Measurements from ENCODE around the gene SORCS3. TPM values are rescaled to one million over a fixed set of nuclear protein-coding genes. Genes with fewer than 3 reads are reported as not detected.

The SORCS3 gene
- total RNA-seq, 1 experiment from 2014 or later: not detected

- CTCF ChIA-PET: no interaction called here
- no peak for ATAC-seq
- Histone ChIP-seq H3K79me2 (ENCODE audit: low read length) (no peaks in the 10 kb centered on the region), H3K9ac (ENCODE audit: low read length) (no peak overlapping the region), H3K4me1 (ENCODE audit: insufficient read depth, low read length) (no peaks in the 10 kb centered on the region), H2AFZ (ENCODE audit: low read length) (no peak overlapping the region), H3K36me3 (ENCODE audit: low read depth, low read length) (no peaks in the 10 kb centered on the region), H3K27ac (ENCODE audit: low read length) (no peak overlapping the region), H3K4me2 (ENCODE audit: low read length) (no peak overlapping the region), H3K9me3 (ENCODE audit: low read length) (no peaks in the 10 kb centered on the region), H3K4me3 (ENCODE audit: low read length) (no peak overlapping the region), H3F3A (ENCODE audit: low read length, unreplicated experiment) (no peaks in the 10 kb centered on the region), H3K27me3 (ENCODE audit: low read length) (no peaks in the 10 kb centered on the region), H3K9me2 (replicated peaks; ENCODE audit: low read length) (no peaks in the 10 kb centered on the region), H4K20me1 (ENCODE audit: low read length) (no peaks in the 10 kb centered on the region)
- BruUV-seq (replicated peaks): no TSS peak
- intact Hi-C loops (cut with micrococcal nuclease): no loop called here
- no peak for DNase-seq
- POLR2A ChIA-PET (ENCODE audit: unreplicated experiment): no interaction called here
- no peak for TF ChIP-seq EZH2 (IDR thresholded peaks at IDR 0.05; ENCODE audit: low read length, unreplicated experiment)
- no peak for TF ChIP-seq CTCF (conservative IDR thresholded peaks at IDR 0.05; ENCODE audit: low read depth, low read length)
- TF ChIP-seq EZH2phosphoT487 (IDR thresholded peaks at IDR 0.05; ENCODE audit: borderline replicate concordance, low read length): no peak
These were observed 306.2 kb downstream of the SORCS3 start for GRCh38 chr10:104947314-104947713.

GRCh38 chr10:104957178-104957841 lies 316.2 kb downstream of the SORCS3 start:
- ChIA-PET POLR2A (ENCODE audit: unreplicated experiment) (no interaction called here), CTCF (no interaction called here)
- intact Hi-C loops (cut with micrococcal nuclease): no loop called here
- Histone ChIP-seq H3K4me3 (ENCODE audit: low read length) (no peak overlapping the region), H3F3A (ENCODE audit: low read length, unreplicated experiment) (no peaks in the 10 kb centered on the region), H3K79me2 (ENCODE audit: low read length) (no peaks in the 10 kb centered on the region), H3K4me2 (ENCODE audit: low read length) (no peak overlapping the region), H3K36me3 (ENCODE audit: low read depth, low read length) (no peaks in the 10 kb centered on the region), H3K9ac (ENCODE audit: low read length) (no peak overlapping the region), H3K4me1 (ENCODE audit: insufficient read depth, low read length) (no peaks in the 10 kb centered on the region), H2AFZ (ENCODE audit: low read length) (no peak overlapping the region), H4K20me1 (ENCODE audit: low read length) (no peaks in the 10 kb centered on the region), H3K9me3 (ENCODE audit: low read length) (no peaks in the 10 kb centered on the region), H3K27ac (ENCODE audit: low read length) (no peak overlapping the region), H3K27me3 (ENCODE audit: low read length) (no peaks in the 10 kb centered on the region), H3K9me2 (replicated peaks; ENCODE audit: low read length) (no peaks in the 10 kb centered on the region)
- ATAC-seq: no peak
- BruUV-seq (replicated peaks): no TSS peak
- no peak for TF ChIP-seq CTCF (conservative IDR thresholded peaks at IDR 0.05; ENCODE audit: low read depth, low read length)
- no peak for TF ChIP-seq EZH2phosphoT487 (IDR thresholded peaks at IDR 0.05; ENCODE audit: borderline replicate concordance, low read length)
- no peak for TF ChIP-seq EZH2 (IDR thresholded peaks at IDR 0.05; ENCODE audit: low read length, unreplicated experiment)
- no peak for DNase-seq

GRCh38 chr10:104966563-104967297 lies 325.6 kb downstream of the SORCS3 start:
- no peaks in the 10 kb centered on the region for H3F3A ChIP-seq (ENCODE audit: low read length, unreplicated experiment)
- H3K9ac ChIP-seq (ENCODE audit: low read length): no peak overlapping the region
- no TSS peak for BruUV-seq (replicated peaks)
- DNase-seq (no peak), ATAC-seq (no peak)
- no peak overlapping the region for H3K4me3 ChIP-seq (ENCODE audit: low read length)
- no peaks in the 10 kb centered on the region for H3K9me3 ChIP-seq (ENCODE audit: low read length)
- no peak overlapping the region for H2AFZ ChIP-seq (ENCODE audit: low read length)
- no peaks in the 10 kb centered on the region for H3K4me1 ChIP-seq (ENCODE audit: insufficient read depth, low read length)
- TF ChIP-seq CTCF (conservative IDR thresholded peaks at IDR 0.05; ENCODE audit: low read depth, low read length) (no peak), EZH2 (IDR thresholded peaks at IDR 0.05; ENCODE audit: low read length, unreplicated experiment) (no peak), EZH2phosphoT487 (IDR thresholded peaks at IDR 0.05; ENCODE audit: borderline replicate concordance, low read length) (no peak)
- CTCF ChIA-PET: no interaction called here
- no peaks in the 10 kb centered on the region for H3K79me2 ChIP-seq (ENCODE audit: low read length)
- H3K27ac ChIP-seq (ENCODE audit: low read length): no peak overlapping the region
- intact Hi-C loops (cut with micrococcal nuclease): no loop called here
- no peaks in the 10 kb centered on the region for H3K9me2 ChIP-seq (replicated peaks; ENCODE audit: low read length)
- H3K4me2 ChIP-seq (ENCODE audit: low read length): no peak overlapping the region
- POLR2A ChIA-PET (ENCODE audit: unreplicated experiment): no interaction called here
- H4K20me1 ChIP-seq (ENCODE audit: low read length): no peaks in the 10 kb centered on the region
- H3K36me3 ChIP-seq (ENCODE audit: low read depth, low read length): no peaks in the 10 kb centered on the region
- H3K27me3 ChIP-seq (ENCODE audit: low read length): no peaks in the 10 kb centered on the region

Measured in PC-3 (cell line).